Activated naive CD4-positive, alpha-beta T cell treated with anti-CD3 and anti-CD28 coated beads, Interleukin-2, amount 50 U/mL, for 72 hours (primary cell): ENCODE data around the gene C1QTNF8. TPM values are rescaled to one million over a fixed set of nuclear protein-coding genes. Genes with fewer than 3 reads are reported as not detected.
A peak's percentile ranks its signal among the peaks of the same experiment; 100 is the strongest.

Source experiments
- ATAC-seq, 2 donors: fragments of 150-1000 bp; cut with Tn5 transposase; 2 replicates each; pipeline ENCODE4 v1.10.0; 2021; ENCODE audit warnings: mild to moderate bottlenecking in 2 of 2, moderate library complexity in 2 of 2
- DNase-seq, 2 donors: peaks; one replicate each; pipeline ENCODE4 v3.0.0; 2021 to 2022; ENCODE audit warnings: low spot score in 2 of 2
- H3K27ac Mint-ChIP-seq, 2 donors: one replicate each; pipeline ENCODE4 v1.8.0; 2022; ENCODE audit warnings: mild to moderate bottlenecking in 2 of 2, mixed read lengths in 2 of 2
- H3K36me3 Mint-ChIP-seq, 2 donors: one replicate each; pipeline ENCODE4 v1.8.0; 2022; ENCODE audit warnings: mixed read lengths in 2 of 2
- H3K9me3 Mint-ChIP-seq, 2 donors: one replicate each; pipeline ENCODE4 v1.8.0; 2022; ENCODE audit warnings: mixed read lengths in 2 of 2
- total RNA-seq, 2 donors: library from RNA; stranded (reverse); gene quantifications; one replicate each; pipeline ENCODE4 v1.2.3, GENCODE V29; 2022

The C1QTNF8 gene
- total RNA-seq, 2 donors from 2014 or later, result not detected

DNA sequence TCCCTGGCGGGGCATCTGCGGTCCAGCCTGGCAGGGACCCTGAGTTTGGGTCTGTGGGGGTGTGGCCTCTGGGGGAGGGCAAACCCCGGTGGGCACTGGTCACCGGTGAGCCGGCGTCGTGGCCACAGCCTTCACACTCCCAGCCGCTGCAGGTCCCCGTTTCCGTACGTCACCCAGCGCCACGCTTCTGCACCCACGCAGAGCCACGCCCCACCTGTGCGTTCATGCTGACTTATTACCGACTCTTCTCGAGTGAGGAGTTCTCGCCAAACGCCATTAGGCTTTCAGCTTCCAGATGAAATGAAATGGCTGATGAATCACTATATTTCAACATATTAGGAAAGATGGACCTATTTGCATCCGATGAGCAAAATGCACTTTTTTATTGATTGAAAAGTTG is 32.3 kb downstream of the C1QTNF8 start:
- DNase-seq, result no peak
- no peak for ATAC-seq
- H3K27ac Mint-ChIP-seq, result no peak overlapping the region

DNA sequence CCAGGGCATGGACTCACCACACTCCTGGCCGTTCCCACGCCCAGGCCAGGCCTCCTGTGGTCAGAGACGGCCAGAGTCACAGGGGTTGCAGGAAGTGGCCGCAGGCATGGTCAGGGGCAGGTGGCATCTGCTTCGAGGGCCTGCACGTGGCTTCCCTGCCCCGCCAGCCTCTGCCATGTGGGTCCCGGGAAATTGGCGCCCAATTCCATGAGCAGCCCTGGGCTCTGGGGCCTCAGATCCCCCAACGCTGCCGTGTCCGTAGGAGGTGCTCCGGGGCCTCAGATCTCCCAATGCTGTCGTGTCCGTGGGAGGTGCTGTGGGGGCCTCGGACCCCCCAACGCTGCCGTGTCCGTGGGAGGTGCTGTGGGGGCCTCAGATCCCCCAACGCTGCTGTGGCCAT is 33.1 kb downstream of the C1QTNF8 start:
- DNase-seq, result no peak
- Mint-ChIP-seq H3K9me3 (peaks cover 0 to 4% of the 10 kb centered on the region in 2 donors), H3K36me3 (peaks cover 0 to 4% of the 10 kb centered on the region in 2 donors), H3K27ac (no peak overlapping the region)
- no peak for ATAC-seq

More for the DNA sequence above, 32.3 kb downstream of the C1QTNF8 start:
- peaks cover 0 to 4% of the 10 kb centered on the region in 2 donors for H3K9me3 Mint-ChIP-seq
- peaks cover 0 to 4% of the 10 kb centered on the region in 2 donors for H3K36me3 Mint-ChIP-seq

DNA sequence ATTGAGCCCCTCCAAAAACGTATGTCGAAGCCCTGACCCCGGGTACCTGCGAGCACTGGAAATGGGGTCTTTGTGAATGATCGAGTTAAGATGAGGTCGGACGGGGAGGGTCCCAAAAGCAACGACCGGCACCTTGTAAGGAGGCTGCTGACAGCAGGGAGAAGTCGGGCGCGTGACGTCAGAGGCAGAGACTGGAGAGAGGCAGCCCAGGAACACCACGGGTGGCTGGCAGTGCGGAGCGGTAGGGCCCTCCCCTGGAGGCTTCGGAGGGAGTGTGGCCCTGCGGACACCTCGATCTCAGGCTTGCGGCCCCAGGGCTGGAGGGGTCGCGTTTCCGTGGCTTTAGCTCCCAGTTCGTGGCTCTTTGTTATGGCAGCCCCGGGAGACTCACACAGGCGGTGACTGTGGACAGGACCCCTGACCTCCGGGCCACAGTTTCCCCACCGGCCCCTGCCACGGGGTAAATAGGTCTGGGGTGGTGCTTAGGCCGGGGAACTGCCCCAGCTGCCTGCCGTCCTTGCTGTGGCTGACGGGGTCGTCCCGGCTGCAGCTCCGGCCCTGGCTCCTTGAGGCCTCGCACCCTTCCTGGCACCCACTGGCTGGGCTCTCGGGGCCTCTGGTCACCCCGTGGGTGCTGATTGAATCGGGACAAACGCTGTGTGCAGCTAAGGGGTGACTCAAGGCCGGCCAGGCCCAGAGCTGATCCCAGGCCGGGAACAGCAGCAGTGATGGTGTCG is 34.1 kb downstream of the C1QTNF8 start:
- DNase-seq, result no peak
- no peak for ATAC-seq
- no peak overlapping the region for H3K27ac Mint-ChIP-seq
- H3K9me3 Mint-ChIP-seq, result peaks cover 0 to 4% of the 10 kb centered on the region in 2 donors
- peaks cover 0 to 4% of the 10 kb centered on the region in 2 donors for H3K36me3 Mint-ChIP-seq

DNA sequence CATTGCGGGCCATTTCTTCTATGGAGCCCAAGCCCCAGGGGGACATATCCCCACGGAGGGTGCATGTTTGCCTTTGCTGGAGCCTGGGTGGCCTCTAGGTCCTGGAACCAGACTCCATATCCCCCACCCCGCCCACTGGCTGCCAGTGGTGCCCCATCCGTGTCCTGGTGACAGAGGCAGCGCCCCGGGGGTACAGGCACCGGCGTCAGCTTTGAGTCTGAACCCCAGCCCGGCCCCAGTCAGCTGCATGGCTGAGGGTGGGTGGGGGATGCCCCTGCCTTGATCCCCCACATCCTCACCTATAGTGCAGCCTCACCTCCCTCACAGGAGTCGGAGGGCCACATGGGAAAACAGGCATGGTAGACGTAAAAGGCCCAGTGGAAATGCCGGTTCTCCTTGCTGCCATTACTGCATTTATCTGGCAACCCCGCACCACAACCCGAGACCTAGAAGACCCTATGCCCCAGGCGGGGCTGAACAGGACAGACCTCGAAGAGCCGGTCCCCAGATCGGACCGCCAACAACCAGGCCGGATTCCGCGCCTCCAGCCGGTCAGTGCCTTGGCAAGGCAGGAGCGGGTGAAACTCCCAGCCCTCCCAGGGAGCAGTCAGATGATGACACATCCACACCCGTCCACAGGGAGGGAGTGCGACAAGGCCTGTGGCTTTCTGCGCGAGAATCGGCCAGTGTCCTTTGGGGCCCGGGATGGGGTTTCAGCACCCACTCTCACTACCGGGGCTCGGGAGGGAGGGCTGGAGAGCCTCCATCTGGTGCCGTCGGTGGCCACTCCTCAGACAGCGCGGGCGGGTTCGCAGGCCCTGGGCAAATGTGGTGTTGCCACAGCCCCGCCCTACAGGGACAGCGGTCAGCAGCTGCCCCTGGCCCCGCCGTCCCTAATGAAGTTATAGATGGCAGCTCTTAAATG is 35.4 kb downstream of the C1QTNF8 start:
- no peak for ATAC-seq
- Mint-ChIP-seq H3K27ac (no peak overlapping the region), H3K36me3 (peaks cover 0 to 4% of the 10 kb centered on the region in 2 donors), H3K9me3 (peaks cover 0 to 4% of the 10 kb centered on the region in 2 donors)
- no peak for DNase-seq

DNA sequence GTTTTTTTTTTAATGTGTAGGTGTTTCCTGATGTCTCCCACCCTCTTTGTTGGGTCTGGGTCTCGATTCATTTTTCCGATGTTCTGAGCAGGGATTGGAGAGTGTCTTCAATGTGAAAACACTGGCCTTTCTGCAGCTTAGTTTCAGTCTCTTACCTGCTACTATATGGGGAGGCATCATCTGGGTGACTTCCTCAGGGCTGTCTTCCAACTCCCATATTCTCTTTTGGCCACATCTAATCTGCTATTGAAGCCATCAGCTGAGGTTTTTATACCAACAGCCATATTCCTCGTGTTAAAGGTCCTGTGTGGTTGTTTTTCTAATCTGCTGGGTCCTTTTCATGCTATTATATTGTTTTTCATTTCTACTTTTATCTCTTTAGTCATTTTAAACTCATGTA is 36.7 kb downstream of the C1QTNF8 start:
- H3K36me3 Mint-ChIP-seq, result peaks cover 0 to 4% of the 10 kb centered on the region in 2 donors
- no peak for DNase-seq
- no peak overlapping the region for H3K27ac Mint-ChIP-seq
- peaks cover 0 to 4% of the 10 kb centered on the region in 2 donors for H3K9me3 Mint-ChIP-seq
- no peak for ATAC-seq

DNA sequence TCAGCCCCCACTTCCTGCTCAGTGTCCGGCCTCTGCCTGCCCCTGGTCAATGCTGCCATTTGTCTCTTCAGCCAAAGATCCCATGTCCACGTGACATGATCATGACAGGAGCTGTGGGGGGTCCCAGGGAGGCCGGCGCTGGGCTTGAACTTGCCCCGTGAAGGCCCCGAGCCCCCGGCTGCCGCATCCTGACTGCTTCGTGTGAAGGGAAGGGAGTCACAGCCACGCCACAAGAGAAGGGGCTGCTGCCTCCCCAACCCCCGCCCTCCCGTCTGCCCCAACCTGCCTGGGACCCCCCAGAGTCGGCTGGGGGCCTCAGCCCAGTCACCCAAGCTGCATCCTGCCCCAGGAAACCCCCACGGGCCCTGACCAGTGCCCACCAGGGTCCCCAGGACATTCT is 37.8 kb downstream of the C1QTNF8 start:
- no peak for DNase-seq
- Mint-ChIP-seq H3K36me3 (peaks cover 0 to 4% of the 10 kb centered on the region in 2 donors), H3K27ac (no peak overlapping the region), H3K9me3 (peaks cover 0 to 4% of the 10 kb centered on the region in 2 donors)
- ATAC-seq, result no peak

DNA sequence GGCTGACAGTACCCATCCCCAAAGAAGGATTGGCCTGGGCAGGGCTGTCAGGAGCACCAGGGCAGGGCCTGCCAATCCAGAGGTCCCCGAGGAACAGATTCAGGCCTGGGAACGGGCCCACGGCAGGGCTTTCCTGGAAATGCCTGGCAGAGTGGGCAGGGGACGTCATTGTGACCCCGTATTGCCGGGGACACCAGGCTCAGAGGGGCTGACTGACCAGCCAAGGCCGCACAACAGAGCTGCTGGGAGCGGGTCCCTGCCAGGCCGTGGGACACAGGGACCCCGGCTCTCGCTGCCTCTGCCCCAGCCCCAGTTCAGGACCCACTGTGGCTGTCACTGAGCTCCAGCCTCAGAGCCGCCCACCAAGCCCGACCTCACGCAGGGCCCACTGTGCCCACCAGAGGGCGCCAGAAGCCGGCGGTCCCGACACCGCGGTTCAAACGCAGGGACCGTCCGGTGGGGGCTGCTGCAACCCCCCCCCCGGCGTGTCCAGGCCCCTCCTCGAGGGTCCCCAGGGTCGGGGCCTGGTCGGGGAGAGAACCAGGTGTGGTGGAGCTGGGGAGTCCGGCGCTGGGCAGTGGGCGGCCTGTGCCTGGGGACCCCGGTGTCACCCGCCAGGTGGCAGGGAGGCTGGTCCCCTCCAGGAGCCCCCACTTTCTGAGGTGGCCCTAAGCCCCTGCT is 38.7 kb downstream of the C1QTNF8 start:
- DNase-seq (peak in 1 of 2 donors; percentile 78), ATAC-seq (peak; percentile 69 to 85)
- H3K27ac Mint-ChIP-seq, result no peak overlapping the region
- H3K9me3 Mint-ChIP-seq, result peaks cover 0 to 4% of the 10 kb centered on the region in 2 donors
- peaks cover 0 to 4% of the 10 kb centered on the region in 2 donors for H3K36me3 Mint-ChIP-seq

DNA sequence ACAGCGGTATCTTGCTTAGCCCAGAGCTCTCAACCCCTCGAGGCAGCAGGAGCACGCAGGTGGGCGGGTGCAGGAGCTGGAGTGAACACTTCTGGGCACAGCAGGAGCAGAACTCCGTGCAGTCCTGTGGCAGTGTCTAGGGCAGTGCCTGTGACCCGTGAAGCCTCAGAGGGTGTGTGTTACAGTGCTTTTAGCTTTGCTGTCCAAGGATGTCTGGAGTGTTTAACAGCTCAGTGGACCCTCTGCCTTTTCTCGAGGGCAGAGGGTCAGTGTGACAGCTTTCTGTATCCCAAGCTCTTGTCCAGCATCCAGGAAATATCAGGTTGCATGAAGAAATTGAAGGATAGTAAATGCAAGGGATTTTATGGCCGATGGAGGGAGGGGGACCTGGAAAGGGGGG is 39.8 kb downstream of the C1QTNF8 start:
- ATAC-seq, result no peak
- Mint-ChIP-seq H3K9me3 (peaks cover 0 to 4% of the 10 kb centered on the region in 2 donors), H3K27ac (no peak overlapping the region), H3K36me3 (peaks cover 0 to 4% of the 10 kb centered on the region in 2 donors)
- DNase-seq, result no peak

DNA sequence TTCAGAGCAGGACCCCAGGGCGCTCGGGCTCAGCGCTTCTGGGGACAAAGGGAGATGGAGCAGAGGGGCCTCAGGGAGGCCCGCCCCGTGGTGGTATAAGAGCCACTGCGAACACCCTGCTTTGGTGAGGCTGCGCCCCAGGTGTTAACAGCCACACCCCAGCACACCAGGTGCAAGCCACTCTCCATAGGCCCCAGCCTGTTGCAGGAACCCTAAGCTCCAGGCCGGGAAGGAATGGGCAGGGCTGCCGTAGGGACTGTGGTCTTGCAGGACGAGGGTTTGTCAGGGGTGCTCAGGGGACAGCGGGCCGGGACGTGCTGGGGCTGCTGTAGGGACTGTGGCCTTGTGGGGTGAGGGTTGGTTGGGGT is 40.5 kb downstream of the C1QTNF8 start:
- DNase-seq (no peak), ATAC-seq (no peak)
- H3K27ac Mint-ChIP-seq, result no peak overlapping the region
- peaks cover 0 to 4% of the 10 kb centered on the region in 2 donors for H3K36me3 Mint-ChIP-seq
- H3K9me3 Mint-ChIP-seq, result peaks cover 0 to 4% of the 10 kb centered on the region in 2 donors

DNA sequence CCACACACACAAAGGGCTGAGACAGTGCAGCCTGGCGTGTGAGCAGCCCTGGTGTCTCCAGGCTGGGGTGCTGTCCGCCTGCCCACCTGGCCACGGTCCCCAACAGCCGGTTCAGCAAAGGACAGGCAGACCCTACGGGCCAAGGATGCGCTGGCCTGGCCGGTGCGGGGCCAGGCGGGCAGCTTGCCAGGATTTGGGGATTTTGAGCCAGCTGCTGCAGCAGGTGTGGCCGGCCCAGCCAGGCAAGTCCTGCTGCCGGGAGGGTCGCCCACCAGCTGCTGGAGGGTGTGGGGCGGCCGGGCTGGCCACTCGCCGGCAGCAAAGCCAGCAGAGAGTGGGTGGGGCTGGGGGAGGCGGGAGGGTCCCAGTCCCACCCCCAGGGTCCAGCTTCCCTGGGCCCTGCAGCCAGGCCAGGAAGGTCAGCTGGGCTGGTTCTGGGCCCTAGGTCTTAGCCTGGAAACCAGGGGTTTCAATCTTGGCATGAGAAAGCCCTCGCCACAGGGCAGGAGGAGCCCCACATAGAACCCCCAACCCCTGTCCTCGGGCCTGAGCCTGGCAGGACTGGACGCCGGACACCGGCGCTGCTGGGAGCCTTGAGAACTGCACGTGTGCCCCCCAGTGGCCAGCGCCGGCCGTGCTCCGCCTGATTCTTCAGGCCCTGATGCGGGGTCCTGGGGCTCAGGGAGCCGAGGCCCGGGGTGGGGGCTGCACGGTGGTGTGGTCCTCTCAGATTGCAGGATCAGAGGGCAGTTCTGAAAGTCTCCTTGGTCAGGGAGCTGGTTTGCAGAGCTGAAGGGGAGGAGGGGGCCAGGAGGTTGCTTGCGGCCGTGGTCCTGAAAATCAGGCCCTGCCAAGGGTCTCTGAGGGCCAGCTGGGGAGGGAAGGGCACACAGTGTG is 41.1 kb downstream of the C1QTNF8 start:
- ATAC-seq, result peak; percentile 53 to 73
- Mint-ChIP-seq H3K36me3 (peaks cover 0 to 4% of the 10 kb centered on the region in 2 donors), H3K9me3 (peaks cover 0 to 4% of the 10 kb centered on the region in 2 donors), H3K27ac (no peak overlapping the region)
- peak in 1 of 2 donors; percentile 55 for DNase-seq

DNA sequence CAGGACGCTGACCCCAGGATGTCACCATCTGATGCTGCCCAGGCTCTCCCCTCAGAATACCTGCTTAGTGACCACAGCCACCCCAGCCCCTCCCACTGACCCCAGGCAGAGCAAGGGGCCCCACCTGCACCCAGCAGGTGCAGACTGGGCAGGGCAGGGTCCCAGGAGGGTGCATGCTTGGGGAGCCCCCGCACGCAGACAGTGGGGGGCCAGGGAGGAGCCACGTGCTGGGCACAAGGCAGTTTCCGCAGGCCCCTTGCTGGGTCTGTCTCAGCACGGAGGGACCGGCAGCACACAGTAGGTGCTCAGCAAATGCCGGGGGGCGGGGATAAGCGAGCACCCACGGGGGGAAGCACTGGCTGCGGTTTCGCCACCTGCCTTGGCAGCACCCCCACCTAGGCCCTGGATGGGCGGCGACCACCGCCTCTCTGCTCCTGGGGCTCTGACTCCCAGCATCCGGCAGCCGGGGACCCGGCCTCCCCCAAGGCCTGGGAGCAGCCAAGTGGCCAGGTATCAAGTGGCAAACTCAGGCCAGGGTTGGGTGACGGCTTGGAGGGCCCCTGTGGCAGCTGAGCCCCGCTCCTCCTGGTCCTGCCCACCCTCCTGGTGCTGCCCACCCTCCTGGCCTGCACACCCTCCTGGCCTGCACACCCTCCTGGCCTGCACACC is 42.2 kb downstream of the C1QTNF8 start:
- Mint-ChIP-seq H3K36me3 (no peaks in the 10 kb centered on the region), H3K9me3 (no peaks in the 10 kb centered on the region), H3K27ac (no peak overlapping the region)
- ATAC-seq (no peak), DNase-seq (no peak)

DNA sequence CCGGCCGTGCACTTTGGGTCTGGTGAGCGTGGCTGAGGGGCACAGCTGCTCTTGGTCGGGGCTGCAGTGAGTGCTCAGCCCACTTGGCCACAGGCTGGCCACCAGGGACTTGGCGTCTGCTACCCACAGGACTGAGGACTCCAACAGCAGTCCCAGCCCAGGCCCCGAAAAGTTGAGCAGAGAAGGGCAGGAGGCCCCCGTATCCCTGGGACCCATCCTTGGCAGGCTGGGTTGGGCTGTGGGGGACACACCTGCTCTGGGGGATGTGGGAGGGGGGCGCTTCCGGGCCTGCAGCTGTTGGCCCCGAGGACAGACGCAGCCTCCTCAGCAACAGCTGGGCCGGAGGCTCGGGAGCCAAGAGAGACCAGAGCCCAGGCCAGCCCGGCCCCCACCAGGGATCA is 42.9 kb downstream of the C1QTNF8 start:
- no peak for DNase-seq
- no peak overlapping the region for H3K27ac Mint-ChIP-seq
- H3K36me3 Mint-ChIP-seq, result no peaks in the 10 kb centered on the region
- no peaks in the 10 kb centered on the region for H3K9me3 Mint-ChIP-seq
- ATAC-seq, result no peak

DNA sequence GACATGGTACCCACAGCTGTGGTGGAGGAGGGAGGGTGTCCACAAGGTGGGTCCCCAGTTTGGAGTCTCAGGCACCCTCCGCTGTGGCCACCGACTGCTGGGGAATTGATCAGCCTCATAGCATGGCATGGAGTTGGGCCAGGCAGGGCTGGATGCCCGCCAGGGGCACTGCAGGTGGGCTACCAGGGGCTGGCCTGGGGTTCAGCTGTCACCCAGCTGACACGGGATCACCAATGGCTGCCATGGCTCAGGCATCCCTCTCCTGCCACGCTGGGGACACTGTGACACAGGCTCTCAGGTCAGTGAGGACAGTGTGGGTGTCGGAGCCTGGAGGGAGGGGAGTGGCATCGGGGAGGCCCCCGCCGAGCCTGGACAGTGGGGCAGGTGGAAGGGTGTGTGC is 43.3 kb downstream of the C1QTNF8 start:
- DNase-seq (no peak), ATAC-seq (no peak)
- Mint-ChIP-seq H3K36me3 (no peaks in the 10 kb centered on the region), H3K9me3 (no peaks in the 10 kb centered on the region), H3K27ac (no peak overlapping the region)

DNA sequence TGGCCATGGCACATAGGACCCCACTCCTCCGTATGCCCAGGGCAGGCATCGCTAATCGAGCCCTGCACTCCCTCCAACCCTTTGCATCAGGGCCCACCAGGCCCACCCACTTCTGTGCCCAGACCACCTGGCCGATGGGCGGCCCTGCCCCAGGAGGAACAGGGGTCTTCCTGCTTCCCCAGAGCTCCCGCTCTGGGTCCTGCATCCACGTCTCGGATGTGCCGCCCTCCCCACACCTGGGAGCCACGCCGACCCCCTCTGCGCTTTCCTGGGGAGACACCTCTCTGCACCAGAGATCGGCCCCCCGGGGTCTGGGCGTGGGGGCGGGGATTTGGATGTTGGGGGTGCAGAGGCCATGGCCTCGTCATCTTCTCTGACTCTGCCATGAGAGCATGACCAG is 44.6 kb downstream of the C1QTNF8 start:
- H3K9me3 Mint-ChIP-seq, result no peaks in the 10 kb centered on the region

DNA sequence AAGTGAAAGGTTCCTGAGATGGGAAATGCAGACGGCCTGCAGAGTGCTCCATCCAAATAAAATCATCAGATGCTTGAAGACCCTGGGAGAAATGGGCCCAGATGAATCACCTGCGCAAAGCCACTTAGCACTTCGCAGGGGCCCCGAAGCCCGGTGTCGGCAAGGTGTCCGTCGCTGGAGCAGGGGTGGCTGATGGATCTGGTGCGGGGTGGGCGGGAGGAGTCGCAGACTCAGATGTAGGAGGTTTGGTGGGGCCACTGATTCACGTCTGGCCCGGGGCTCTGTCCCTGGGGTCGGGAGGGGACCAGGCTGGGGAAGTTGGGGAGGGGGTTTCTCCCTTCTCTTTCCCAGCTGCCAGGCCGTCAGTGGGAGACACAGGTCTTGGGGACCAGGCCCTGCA is 45.1 kb downstream of the C1QTNF8 start:
- Mint-ChIP-seq H3K9me3 (no peaks in the 10 kb centered on the region), H3K27ac (no peak overlapping the region)
- ATAC-seq, result no peak

More for the DNA sequence above, 44.6 kb downstream of the C1QTNF8 start:
- no peak for DNase-seq
- no peak for ATAC-seq
- H3K27ac Mint-ChIP-seq, result no peak overlapping the region
- no peaks in the 10 kb centered on the region for H3K36me3 Mint-ChIP-seq

More for the DNA sequence above, 45.1 kb downstream of the C1QTNF8 start:
- DNase-seq, result no peak
- H3K36me3 Mint-ChIP-seq, result no peaks in the 10 kb centered on the region
